ENCODE results near the gene RBM8A.

RBM8A gene

GRCh38 chr1:145927063-145927886 lies at the start of gene RBM8A:
Gene RBM8A (minus strand): TSS chr1:145927484. CDS start chr1:145927426, 58 bp downstream.
- TF ChIP-seq EP300 (IDR thresholded peaks at IDR 0.05; ENCODE audit: borderline replicate concordance) (no peak), TEAD4 (IDR thresholded peaks at IDR 0.05) (peak; percentile 85), EGR1 (IDR thresholded peaks at IDR 0.05) (peak; percentile 66; the same call in 1 of the 2 replicates), TCF12 (IDR thresholded peaks at IDR 0.05; ENCODE audit: low read depth) (peak; percentile 51), CREB1 (IDR thresholded peaks at IDR 0.05; ENCODE audit: low read depth) (peak; percentile 81), RAD21 (IDR thresholded peaks at IDR 0.05; ENCODE audit: low read depth) (no peak; the same call in 1 of the 2 replicates), YY1 (IDR thresholded peaks at IDR 0.05; ENCODE audit: low read depth) (peak; percentile 95), CEBPB (IDR thresholded peaks at IDR 0.05) (no peak), ZBTB7A (IDR thresholded peaks at IDR 0.05; ENCODE audit: low read depth) (no peak), NFIC (IDR thresholded peaks at IDR 0.05) (no peak), TAF1 (IDR thresholded peaks at IDR 0.05; ENCODE audit: low read depth) (peak; percentile 65), FOXM1 (IDR thresholded peaks at IDR 0.05; ENCODE audit: borderline replicate concordance, low read depth) (no peak; the same call in 1 of the 2 replicates)
- TF ChIP-seq, protein P1, sequence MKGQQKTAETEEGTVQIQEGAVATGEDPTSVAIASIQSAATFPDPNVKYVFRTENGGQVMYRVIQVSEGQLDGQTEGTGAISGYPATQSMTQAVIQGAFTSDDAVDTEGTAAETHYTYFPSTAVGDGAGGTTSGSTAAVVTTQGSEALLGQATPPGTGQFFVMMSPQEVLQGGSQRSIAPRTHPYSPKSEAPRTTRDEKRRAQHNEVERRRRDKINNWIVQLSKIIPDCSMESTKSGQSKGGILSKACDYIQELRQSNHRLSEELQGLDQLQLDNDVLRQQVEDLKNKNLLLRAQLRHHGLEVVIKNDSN (IDR thresholded peaks at IDR 0.05): no peak
- TF ChIP-seq, protein P2, sequence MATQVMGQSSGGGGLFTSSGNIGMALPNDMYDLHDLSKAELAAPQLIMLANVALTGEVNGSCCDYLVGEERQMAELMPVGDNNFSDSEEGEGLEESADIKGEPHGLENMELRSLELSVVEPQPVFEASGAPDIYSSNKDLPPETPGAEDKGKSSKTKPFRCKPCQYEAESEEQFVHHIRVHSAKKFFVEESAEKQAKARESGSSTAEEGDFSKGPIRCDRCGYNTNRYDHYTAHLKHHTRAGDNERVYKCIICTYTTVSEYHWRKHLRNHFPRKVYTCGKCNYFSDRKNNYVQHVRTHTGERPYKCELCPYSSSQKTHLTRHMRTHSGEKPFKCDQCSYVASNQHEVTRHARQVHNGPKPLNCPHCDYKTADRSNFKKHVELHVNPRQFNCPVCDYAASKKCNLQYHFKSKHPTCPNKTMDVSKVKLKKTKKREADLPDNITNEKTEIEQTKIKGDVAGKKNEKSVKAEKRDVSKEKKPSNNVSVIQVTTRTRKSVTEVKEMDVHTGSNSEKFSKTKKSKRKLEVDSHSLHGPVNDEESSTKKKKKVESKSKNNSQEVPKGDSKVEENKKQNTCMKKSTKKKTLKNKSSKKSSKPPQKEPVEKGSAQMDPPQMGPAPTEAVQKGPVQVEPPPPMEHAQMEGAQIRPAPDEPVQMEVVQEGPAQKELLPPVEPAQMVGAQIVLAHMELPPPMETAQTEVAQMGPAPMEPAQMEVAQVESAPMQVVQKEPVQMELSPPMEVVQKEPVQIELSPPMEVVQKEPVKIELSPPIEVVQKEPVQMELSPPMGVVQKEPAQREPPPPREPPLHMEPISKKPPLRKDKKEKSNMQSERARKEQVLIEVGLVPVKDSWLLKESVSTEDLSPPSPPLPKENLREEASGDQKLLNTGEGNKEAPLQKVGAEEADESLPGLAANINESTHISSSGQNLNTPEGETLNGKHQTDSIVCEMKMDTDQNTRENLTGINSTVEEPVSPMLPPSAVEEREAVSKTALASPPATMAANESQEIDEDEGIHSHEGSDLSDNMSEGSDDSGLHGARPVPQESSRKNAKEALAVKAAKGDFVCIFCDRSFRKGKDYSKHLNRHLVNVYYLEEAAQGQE (IDR thresholded peaks at IDR 0.05; ENCODE audit: low read depth): no peak
- TF ChIP-seq, protein P3, sequence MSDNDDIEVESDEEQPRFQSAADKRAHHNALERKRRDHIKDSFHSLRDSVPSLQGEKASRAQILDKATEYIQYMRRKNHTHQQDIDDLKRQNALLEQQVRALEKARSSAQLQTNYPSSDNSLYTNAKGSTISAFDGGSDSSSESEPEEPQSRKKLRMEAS (IDR thresholded peaks at IDR 0.05): peak; percentile 85

GRCh38 chr1:145977016-145977415 lies 49.7 kb upstream of the RBM8A start:
- no peak for TF ChIP-seq TAF1 (IDR thresholded peaks at IDR 0.05; ENCODE audit: low read depth)
- no peak for TF ChIP-seq TCF12 (IDR thresholded peaks at IDR 0.05; ENCODE audit: low read depth)
- no peak for TF ChIP-seq EGR1 (IDR thresholded peaks at IDR 0.05)
- TF ChIP-seq CEBPB (IDR thresholded peaks at IDR 0.05): no peak
- TF ChIP-seq, protein P2 (IDR thresholded peaks at IDR 0.05; ENCODE audit: low read depth): no peak
- TF ChIP-seq CREB1 (IDR thresholded peaks at IDR 0.05; ENCODE audit: low read depth): no peak
- TF ChIP-seq ZBTB7A (IDR thresholded peaks at IDR 0.05; ENCODE audit: low read depth): no peak
- TF ChIP-seq EP300 (IDR thresholded peaks at IDR 0.05; ENCODE audit: borderline replicate concordance): no peak
- TF ChIP-seq NFIC (IDR thresholded peaks at IDR 0.05): no peak
- TF ChIP-seq TEAD4 (IDR thresholded peaks at IDR 0.05): no peak
- no peak for TF ChIP-seq RAD21 (IDR thresholded peaks at IDR 0.05; ENCODE audit: low read depth)
- TF ChIP-seq, protein P1 (IDR thresholded peaks at IDR 0.05): no peak
- TF ChIP-seq, protein P3 (IDR thresholded peaks at IDR 0.05): no peak

GRCh38 chr1:145975216-145975615 lies 47.9 kb upstream of the RBM8A start:
- TF ChIP-seq, protein P2 (IDR thresholded peaks at IDR 0.05; ENCODE audit: low read depth): no peak
- no peak for TF ChIP-seq NFIC (IDR thresholded peaks at IDR 0.05)
- TF ChIP-seq TCF12 (IDR thresholded peaks at IDR 0.05; ENCODE audit: low read depth): no peak

DNA sequence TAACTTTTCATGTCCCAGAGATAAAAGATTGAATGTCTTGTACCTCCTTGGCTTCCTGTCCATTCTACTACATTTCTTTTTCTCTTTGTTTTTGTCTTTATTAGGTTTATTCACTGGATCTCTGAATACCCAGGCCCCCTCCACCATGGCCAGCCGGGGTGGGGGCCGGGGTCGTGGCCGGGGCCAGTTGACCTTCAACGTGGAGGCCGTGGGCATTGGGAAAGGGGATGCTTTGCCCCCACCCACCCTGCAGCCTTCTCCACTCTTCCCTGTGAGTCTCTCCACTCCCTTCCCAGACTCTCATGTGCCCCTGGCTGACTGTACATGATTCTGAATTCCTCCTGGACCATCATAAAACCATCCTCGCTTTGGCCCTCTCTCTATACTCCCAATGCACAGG lies 47.4 kb upstream of the RBM8A start:
- TF ChIP-seq TCF12 (IDR thresholded peaks at IDR 0.05; ENCODE audit: low read depth) (no peak), EP300 (IDR thresholded peaks at IDR 0.05; ENCODE audit: borderline replicate concordance) (no peak), TAF1 (IDR thresholded peaks at IDR 0.05; ENCODE audit: low read depth) (no peak), RAD21 (IDR thresholded peaks at IDR 0.05; ENCODE audit: low read depth) (no peak), EGR1 (IDR thresholded peaks at IDR 0.05) (no peak), TEAD4 (IDR thresholded peaks at IDR 0.05) (no peak), FOXM1 (IDR thresholded peaks at IDR 0.05; ENCODE audit: borderline replicate concordance, low read depth) (no peak), YY1 (IDR thresholded peaks at IDR 0.05; ENCODE audit: low read depth) (no peak), CREB1 (IDR thresholded peaks at IDR 0.05; ENCODE audit: low read depth) (no peak), NFIC (IDR thresholded peaks at IDR 0.05) (no peak), CEBPB (IDR thresholded peaks at IDR 0.05) (no peak), ZBTB7A (IDR thresholded peaks at IDR 0.05; ENCODE audit: low read depth) (no peak)
- TF ChIP-seq, protein P1 (IDR thresholded peaks at IDR 0.05): no peak
- TF ChIP-seq, protein P2 (IDR thresholded peaks at IDR 0.05; ENCODE audit: low read depth): no peak
- TF ChIP-seq, protein P3 (IDR thresholded peaks at IDR 0.05): no peak
